ENCODE measurements around the gene EHMT1. TPM values are rescaled to one million over a fixed set of nuclear protein-coding genes. Genes with fewer than 3 reads are reported as not detected.
A peak's percentile ranks its signal among the peaks of the same experiment; 100 is the strongest.

EHMT1 gene
- total and polyA plus RNA-seq, 10 of the 15 experiments (the other 5 are each of a cell fraction or from before 2014, with no cell fraction given) = 2.9 to 100 (median 48.1) TPM

- TF ChIP-seq DPF2 (IDR thresholded peaks at IDR 0.05) (peak; percentile 83), FOXM1 (IDR thresholded peaks at IDR 0.05; ENCODE audit: low read depth, low read length) (no peak), IRF3 (IDR thresholded peaks at IDR 0.05) (no peak), CTCF (IDR thresholded peaks at IDR 0.05 in 2 of 3, conservative IDR thresholded peaks at IDR 0.05 in 1 of 3; ENCODE audit: control insufficient read depth in 2 of 3, extremely low read depth in 1 of 3, insufficient read depth in 1 of 3, low read depth in 3 of 3, low read length in 3 of 3) (no peak), RBBP5 (conservative IDR thresholded peaks at IDR 0.05) (no peak), ETV6 (conservative IDR thresholded peaks at IDR 0.05 in 1 of 2, IDR thresholded peaks at IDR 0.05 in 1 of 2; ENCODE audit: borderline replicate concordance in 1 of 2, low read depth in 1 of 2) (no peak), HSF1 (IDR thresholded peaks at IDR 0.05; ENCODE audit: low read depth, low read length) (no peak), PML (IDR thresholded peaks at IDR 0.05; ENCODE audit: low read length) (no peak), TARDBP (IDR thresholded peaks at IDR 0.05; ENCODE audit: borderline replicate concordance) (no peak), SKIL (IDR thresholded peaks at IDR 0.05; ENCODE audit: low read depth, poor library complexity, severe bottlenecking) (peak; percentile 53), CHD2 (IDR thresholded peaks at IDR 0.05; ENCODE audit: borderline replicate concordance, low read depth, low read length) (peak; percentile 69; the same call in 1 of the 2 replicates), ASH2L (IDR thresholded peaks at IDR 0.05; ENCODE audit: borderline replicate concordance, low read depth) (no peak), EP300 (IDR thresholded peaks at IDR 0.05; ENCODE audit: borderline replicate concordance in 1 of 2, control insufficient read depth in 1 of 2, low read depth in 2 of 2, low read length in 2 of 2) (peak; percentile 96 to 97), NFIC (IDR thresholded peaks at IDR 0.05; ENCODE audit: low read depth, low read length) (no peak), MTA3 (IDR thresholded peaks at IDR 0.05; ENCODE audit: borderline replicate concordance, low read length) (no peak; the same call in 1 of the 2 replicates), USF2 (IDR thresholded peaks at IDR 0.05; ENCODE audit: borderline replicate concordance, low read depth, low read length) (no peak), SIN3A (IDR thresholded peaks at IDR 0.05; ENCODE audit: low read depth, low read length) (no peak), ZBED1 (IDR thresholded peaks at IDR 0.05; ENCODE audit: borderline replicate concordance) (no peak), NFYA (IDR thresholded peaks at IDR 0.05; ENCODE audit: borderline replicate concordance, low read depth, low read length) (no peak), IKZF2 (IDR thresholded peaks at IDR 0.05) (peak; percentile 86 to 87; a peak in 3 of 4 replicates), PBX3 (IDR thresholded peaks at IDR 0.05; ENCODE audit: insufficient replicate concordance, low read depth, low read length) (peak; percentile 45)
Observed at GRCh38 chr9:137744632-137745183, 125.9 kb downstream of the EHMT1 start (continued).

Measured in GM12878 (cell line).